Right atrium auricular region (tissue), 2 donors: Measurements from ENCODE around the gene IGFL4. TPM values are rescaled to one million over a fixed set of nuclear protein-coding genes. Genes with fewer than 3 reads are reported as not detected.

Experiments
- DNase-seq: peaks from one replicate; pipeline ENCODE4 v3.0.0-alpha.2; 2019; ENCODE audit warnings: low spot score
- H3K27ac ChIP-seq, 2 donors: fragments of 200-600 bp; sonication (generic); 1 replicate in 1 of 2; 2 replicates in 1 of 2; pipeline ENCODE4 v1.5.1; 2016 to 2019
- H3K27me3 ChIP-seq, 2 donors: fragments of 200-600 bp; sonication (generic); one replicate each; pipeline versions ENCODE4 v1.5.1 to v1.6.0; 2017 to 2019
- H3K36me3 ChIP-seq: fragments of 200-600 bp; sonication (generic); one replicate; pipeline ENCODE4 v1.5.1; 2016
- H3K4me1 ChIP-seq, 2 donors: fragments of 200-600 bp; sonication (generic); one replicate each; pipeline versions ENCODE4 v1.5.1 to v1.6.0; 2017 to 2019
- H3K4me3 ChIP-seq, 2 donors: fragments of 200-600 bp; sonication (generic); 1 replicate in 1 of 2; 2 replicates in 1 of 2; pipeline ENCODE4 v1.5.1; 2017 to 2019; ENCODE audit warnings: mild to moderate bottlenecking in 1 of 2, moderate library complexity in 1 of 2
- H3K9me3 ChIP-seq, 2 donors: fragments of 200-600 bp; sonication (generic); one replicate each; pipeline ENCODE4 v1.5.1; 2019
- CTCF ChIP-seq, 2 donors: fragments of 200-600 bp; sonication (generic); IDR thresholded peaks; one replicate each; pipeline ENCODE4 v1.5.1; 2019; ENCODE audit warnings: antibody characterized with exemption in 2 of 2
- total RNA-seq, 2 donors: library from RNA; depleted of rRNA; stranded (reverse); fragments of >200 nt; gene quantifications; one replicate each; pipeline ENCODE4 v1.1.0, GENCODE V29; 2016

The IGFL4 gene
- total RNA-seq, 2 donors from 2014 or later: not detected

GRCh38 chr19:46076951-46077814, 36.4 kb upstream of the IGFL4 start:
- H3K27me3 ChIP-seq: peaks cover 10 to 23% of the 10 kb centered on the region in 2 donors

GRCh38 chr19:46076031-46076880, 35.5 kb upstream of the IGFL4 start:
- H3K36me3 ChIP-seq: no peaks in the 10 kb centered on the region

More at GRCh38 chr19:46076951-46077814, 36.4 kb upstream of the IGFL4 start:
- TF ChIP-seq CTCF (IDR thresholded peaks at IDR 0.05): peak; percentile 24 to 66
- H3K4me1 ChIP-seq: peaks cover 0 to 8% of the 10 kb centered on the region in 2 donors
- DNase-seq: no peak
- H3K4me3 ChIP-seq: peak overlapping the region in 1 of 2 donors; percentile 8
- H3K36me3 ChIP-seq: no peaks in the 10 kb centered on the region
- H3K9me3 ChIP-seq: peaks cover 0 to 10% of the 10 kb centered on the region in 2 donors
- H3K27ac ChIP-seq: no peak overlapping the region

GRCh38 chr19:46073268-46073922, 32.6 kb upstream of the IGFL4 start:
- H3K4me3 ChIP-seq: no peak overlapping the region
- H3K9me3 ChIP-seq: peaks cover 0 to under 1% of the 10 kb centered on the region in 2 donors
- no peak for TF ChIP-seq CTCF (IDR thresholded peaks at IDR 0.05)
- H3K27me3 ChIP-seq: peaks cover 10 to 22% of the 10 kb centered on the region in 2 donors
- DNase-seq: no peak
- peaks cover 0 to 8% of the 10 kb centered on the region in 2 donors for H3K4me1 ChIP-seq
- H3K36me3 ChIP-seq: no peaks in the 10 kb centered on the region
- no peak overlapping the region for H3K27ac ChIP-seq

More at GRCh38 chr19:46076031-46076880, 35.5 kb upstream of the IGFL4 start:
- no peak for TF ChIP-seq CTCF (IDR thresholded peaks at IDR 0.05)
- no peak for DNase-seq
- Histone ChIP-seq H3K4me1 (peaks cover 0 to 8% of the 10 kb centered on the region in 2 donors), H3K27me3 (peaks cover 10 to 23% of the 10 kb centered on the region in 2 donors), H3K27ac (no peak overlapping the region), H3K9me3 (peaks cover 0 to 10% of the 10 kb centered on the region in 2 donors), H3K4me3 (no peak overlapping the region)

GRCh38 chr19:46069806-46070341, 29.1 kb upstream of the IGFL4 start:
- Histone ChIP-seq H3K4me3 (no peak overlapping the region), H3K27me3 (no peaks in the 10 kb centered on the region), H3K4me1 (no peaks in the 10 kb centered on the region), H3K27ac (no peak overlapping the region), H3K36me3 (no peaks in the 10 kb centered on the region), H3K9me3 (no peaks in the 10 kb centered on the region)
- no peak for DNase-seq
- no peak for TF ChIP-seq CTCF (IDR thresholded peaks at IDR 0.05)
